Cardiac muscle cell (in vitro differentiated cells and primary cell): ENCODE results near the gene SELENOI. TPM values are rescaled to one million over a fixed set of nuclear protein-coding genes. Genes with fewer than 3 reads are reported as not detected.
"Not testable (repeated sequence)": the region's sequence is repeated elsewhere in the genome, so short reads cannot be mapped to it uniquely, and the experiment has no call there.

Experiments used
- DNase-seq, 2 donors: peaks; one replicate each; pipeline versions ENCODE4 v3.0.0 to v3.0.0-alpha.2; 2010 to 2017; ENCODE audit warnings: low read depth in 1 of 2, low spot score in 1 of 2
- H3K27ac ChIP-seq: fragments of 200-600 bp; sonication (generic); 2 replicates; pipeline ENCODE4 v1.5.1; 2016
- H3K27me3 ChIP-seq: fragments of 200-600 bp; sonication (generic); 2 replicates; pipeline ENCODE4 v1.6.0; 2016; ENCODE audit warnings: control low read depth
- H3K36me3 ChIP-seq: fragments of 200-600 bp; sonication (generic); 2 replicates; pipeline ENCODE4 v1.5.1; 2016; ENCODE audit warnings: control low read depth
- H3K4me1 ChIP-seq: fragments of 200-600 bp; sonication (generic); 2 replicates; pipeline ENCODE4 v1.8.1; 2017; ENCODE audit warnings: low read depth, mild to moderate bottlenecking, mixed run types
- H3K4me3 ChIP-seq: fragments of 200-600 bp; sonication (generic); 2 replicates; pipeline ENCODE4 v1.5.1; 2016; ENCODE audit warnings: mild to moderate bottlenecking
- H3K9me3 ChIP-seq: fragments of 200-600 bp; sonication (generic); 2 replicates; pipeline ENCODE4 v1.5.1; 2017; ENCODE audit warnings: low read depth, mild to moderate bottlenecking, control low read depth
- CTCF ChIP-seq: IDR thresholded peaks from 2 replicates; pipeline ENCODE4 v1.5.1; 2012; ENCODE audit warnings: low read depth, mild to moderate bottlenecking, low read length
- polyA plus RNA-seq: library from polyadenylated mRNA; unstranded; fragments of >200 nt; fragmentation: Nextera tagmentation; extraction: Ambion mirVana; gene quantifications from 2 replicates; pipeline ENCODE4 v1.2.1, GENCODE V29; 2016
- total RNA-seq: library from RNA; depleted of rRNA; stranded (reverse); fragments of >200 nt; gene quantifications from 2 replicates; pipeline ENCODE4 v1.2.3, GENCODE V29; 2016

Gene SELENOI
- total and polyA plus RNA-seq, 2 experiments from 2014 or later: 9.3 to 10.4 TPM

GRCh38 chr2:26318950-26319349 lies 27.0 kb upstream of the SELENOI start:
- no peak overlapping the region for H3K27ac ChIP-seq
- no peaks in the 10 kb centered on the region for H3K36me3 ChIP-seq
- no peak overlapping the region for H3K4me3 ChIP-seq
- no peaks in the 10 kb centered on the region for H3K4me1 ChIP-seq
- peaks cover 6% of the 10 kb centered on the region for H3K27me3 ChIP-seq
- no peak for DNase-seq
- H3K9me3 ChIP-seq: no peaks in the 10 kb centered on the region
- no peak for TF ChIP-seq CTCF

GRCh38 chr2:26324479-26324878 lies 21.5 kb upstream of the SELENOI start:
- not testable (repeated sequence) for DNase-seq, H3K4me3 ChIP-seq, H3K27ac ChIP-seq, H3K4me1 ChIP-seq, H3K27me3 ChIP-seq, H3K9me3 ChIP-seq, H3K36me3 ChIP-seq

- DNase-seq: no peak
- H3K36me3 ChIP-seq: no peaks in the 10 kb centered on the region
- no peaks in the 10 kb centered on the region for H3K4me1 ChIP-seq
- H3K9me3 ChIP-seq: no peaks in the 10 kb centered on the region
- H3K4me3 ChIP-seq: no peak overlapping the region
- peaks cover 6% of the 10 kb centered on the region for H3K27me3 ChIP-seq
- H3K27ac ChIP-seq: no peak overlapping the region
- no peak for TF ChIP-seq CTCF
These were observed 21.0 kb upstream of the SELENOI start for GRCh38 chr2:26324903-26325302.

- Histone ChIP-seq H3K36me3 (no peaks in the 10 kb centered on the region), H3K9me3 (no peaks in the 10 kb centered on the region), H3K4me1 (no peaks in the 10 kb centered on the region), H3K27me3 (peaks cover 6% of the 10 kb centered on the region), H3K4me3 (no peak overlapping the region), H3K27ac (no peak overlapping the region)
- peak in 1 of 2 donors; percentile 45 for DNase-seq
- no peak for TF ChIP-seq CTCF
These were observed 20.1 kb upstream of the SELENOI start for GRCh38 chr2:26325851-26326250.

- no peak for DNase-seq
- no peaks in the 10 kb centered on the region for H3K9me3 ChIP-seq
- no peak for TF ChIP-seq CTCF
- no peak overlapping the region for H3K4me3 ChIP-seq
- no peaks in the 10 kb centered on the region for H3K4me1 ChIP-seq
- peaks cover under 1% of the 10 kb centered on the region for H3K27me3 ChIP-seq
- H3K36me3 ChIP-seq: no peaks in the 10 kb centered on the region
- H3K27ac ChIP-seq: no peak overlapping the region
These were observed 19.4 kb upstream of the SELENOI start for GRCh38 chr2:26326514-26326913.

- H3K27me3 ChIP-seq: no peaks in the 10 kb centered on the region
- H3K36me3 ChIP-seq: no peaks in the 10 kb centered on the region
- TF ChIP-seq CTCF: no peak
- peak in 1 of 2 donors; percentile 68 for DNase-seq
- H3K27ac ChIP-seq: no peak overlapping the region
- no peaks in the 10 kb centered on the region for H3K9me3 ChIP-seq
- H3K4me1 ChIP-seq: no peaks in the 10 kb centered on the region
- no peak overlapping the region for H3K4me3 ChIP-seq
These were observed 18.4 kb upstream of the SELENOI start for GRCh38 chr2:26327291-26328272.

GRCh38 chr2:26329083-26329482 lies 16.9 kb upstream of the SELENOI start:
- not testable (repeated sequence) for DNase-seq, H3K4me1 ChIP-seq, H3K27me3 ChIP-seq, H3K36me3 ChIP-seq, H3K9me3 ChIP-seq, H3K4me3 ChIP-seq, H3K27ac ChIP-seq
